Spinal cord (tissue), 10 donors: ENCODE data around the gene CEP70. TPM values are rescaled to one million over a fixed set of nuclear protein-coding genes. Genes with fewer than 3 reads are reported as not detected.

Source experiments
- DNase-seq, 6 donors: peaks; one replicate each; pipeline versions ENCODE4 v3.0.0 to v3.0.0-alpha.2; 2013 to 2015; ENCODE audit warnings: low spot score in 6 of 6, low read depth in 4 of 6
- H3K27ac ChIP-seq: one replicate; pipeline ENCODE4 v1.5.1; 2013; ENCODE audit warnings: low read depth, low read length, control low read depth
- H3K27me3 ChIP-seq: one replicate; pipeline ENCODE4 v1.6.1; 2013; ENCODE audit warnings: low read length; ENCODE audit not compliant: control insufficient read depth, insufficient read depth
- H3K36me3 ChIP-seq: one replicate; pipeline ENCODE4 v1.6.1; 2013; ENCODE audit warnings: low read length; ENCODE audit not compliant: control insufficient read depth, insufficient read depth
- H3K4me1 ChIP-seq: one replicate; pipeline ENCODE4 v1.6.1; 2013; ENCODE audit warnings: low read length; ENCODE audit not compliant: control insufficient read depth, insufficient read depth
- H3K4me3 ChIP-seq: one replicate; pipeline ENCODE4 v1.5.1; 2013; ENCODE audit warnings: low read depth, low read length, control low read depth
- H3K9me3 ChIP-seq: one replicate; pipeline ENCODE4 v1.6.1; 2013; ENCODE audit warnings: low read length; ENCODE audit not compliant: control insufficient read depth, insufficient read depth
- WGBS: methylation state at CpG from one replicate; pipeline ENCODE4 v1.1.5; 2013; ENCODE audit warnings: missing lambda C conversion rate; ENCODE audit not compliant: insufficient coverage; 5-methylcytosine and 5-hydroxymethylcytosine counted together
- polyA plus RNA-seq, 2 donors: library from polyadenylated mRNA; unstranded; fragments of 120-200 nt; gene quantifications; one replicate each; pipeline ENCODE4 v1.2.1, GENCODE V29; 2013; ENCODE audit not compliant: insufficient read length in 2 of 2
- total RNA-seq, 2 donors: library from RNA; depleted of rRNA in 1 of 2; stranded (reverse); fragments of 120-200 nt in 1 of 2; fragments of >200 nt in 1 of 2; gene quantifications; one replicate each; pipeline versions ENCODE4 v1.2.3 to v1.2.4, GENCODE V29; 2013 to 2014
- donor health status: healthy.

Gene CEP70
- total and polyA plus RNA-seq, 4 donors: 29.7 to 50.9 (median 39.5) TPM

DNA sequence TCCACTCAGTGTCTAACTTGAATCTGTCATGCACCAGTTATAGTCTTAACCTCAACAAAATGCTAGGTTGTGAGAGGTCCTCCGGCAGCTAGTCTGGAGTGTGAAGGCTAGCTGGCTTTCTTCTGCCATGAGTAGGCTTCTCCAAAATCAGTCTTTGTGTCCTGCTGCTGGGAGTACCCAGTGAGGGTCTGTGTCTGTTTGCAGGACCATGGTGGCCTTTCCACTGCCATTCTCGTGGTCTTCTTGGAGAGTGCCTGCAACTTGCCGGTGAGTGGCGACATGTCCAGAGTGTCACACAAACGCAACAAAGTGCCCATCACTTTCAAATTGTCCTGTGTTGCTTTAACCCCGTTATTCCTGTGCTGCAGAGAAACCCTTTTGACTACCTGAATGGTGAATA is 125.6 kb downstream of the CEP70 start:
- Histone ChIP-seq H3K4me1 (no peaks in the 10 kb centered on the region), H3K27me3 (no peaks in the 10 kb centered on the region), H3K36me3 (peaks cover 4% of the 10 kb centered on the region), H3K9me3 (no peaks in the 10 kb centered on the region), H3K4me3 (no peak overlapping the region), H3K27ac (no peak overlapping the region)
- WGBS: 74% methylated on average over 6 of the region's 6 CpGs
- DNase-seq: no peak

DNA sequence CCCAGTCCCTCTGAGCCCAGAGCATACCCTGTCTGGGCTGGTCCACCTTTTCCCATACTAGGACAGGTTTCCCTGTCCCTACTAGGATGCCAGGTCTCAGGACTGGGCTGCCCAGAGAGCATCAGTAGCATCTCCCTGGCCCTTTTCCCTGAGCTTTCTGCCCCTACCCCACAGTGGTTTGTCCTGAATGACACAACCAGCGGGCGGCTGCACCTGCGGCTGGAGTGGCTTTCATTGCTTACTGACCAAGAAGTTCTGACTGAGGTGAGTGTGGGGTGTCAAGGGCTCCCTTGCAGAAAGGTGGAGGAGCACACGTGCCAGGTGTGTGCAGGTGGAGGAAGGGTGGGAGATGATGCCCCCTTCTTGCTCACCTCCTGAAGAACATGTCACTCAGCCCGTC is 126.1 kb downstream of the CEP70 start:
- H3K4me3 ChIP-seq: no peak overlapping the region
- H3K36me3 ChIP-seq: peaks cover 4% of the 10 kb centered on the region
- H3K27me3 ChIP-seq: no peaks in the 10 kb centered on the region
- no peak for DNase-seq
- WGBS: 90% methylated on average over 1 of the region's 5 CpGs
- H3K4me1 ChIP-seq: no peaks in the 10 kb centered on the region
- no peak overlapping the region for H3K27ac ChIP-seq
- H3K9me3 ChIP-seq: no peaks in the 10 kb centered on the region

GRCh38 chr3:138465925-138466324 is 128.1 kb downstream of the CEP70 start:
- Histone ChIP-seq H3K27ac (no peak overlapping the region), H3K36me3 (peaks cover 2% of the 10 kb centered on the region), H3K4me1 (no peaks in the 10 kb centered on the region), H3K27me3 (no peaks in the 10 kb centered on the region), H3K9me3 (no peaks in the 10 kb centered on the region), H3K4me3 (no peak overlapping the region)
- 79% methylated on average over 2 of the region's 2 CpGs for WGBS
- DNase-seq: no peak

- WGBS: 96% methylated on average over 2 of the region's 3 CpGs
- peaks cover 6% of the 10 kb centered on the region for H3K36me3 ChIP-seq
- no peaks in the 10 kb centered on the region for H3K9me3 ChIP-seq
- H3K4me1 ChIP-seq: no peaks in the 10 kb centered on the region
- no peaks in the 10 kb centered on the region for H3K27me3 ChIP-seq
- no peak overlapping the region for H3K27ac ChIP-seq
- no peak for DNase-seq
- no peak overlapping the region for H3K4me3 ChIP-seq
Observed at GRCh38 chr3:138465451-138465850, 128.6 kb downstream of the CEP70 start.

DNA sequence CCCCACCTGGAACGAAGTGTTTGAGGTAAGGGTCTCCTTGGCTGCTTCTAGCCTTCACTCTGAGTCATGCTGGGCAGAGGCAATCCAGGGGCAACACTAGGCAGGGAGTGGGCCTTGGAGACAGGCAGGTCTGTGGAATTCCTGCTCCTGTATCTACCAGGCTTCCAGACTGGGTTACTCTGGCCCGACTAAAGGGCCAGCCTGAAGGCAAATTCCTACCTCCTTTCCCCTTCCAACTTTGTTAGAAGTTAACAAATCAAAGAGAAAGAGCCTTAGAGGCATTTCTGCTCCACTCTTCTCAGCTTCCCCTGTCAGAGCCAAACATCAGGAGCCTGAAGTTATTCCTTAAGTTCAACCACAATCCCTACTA is 129.6 kb downstream of the CEP70 start:
- DNase-seq: no peak
- H3K36me3 ChIP-seq: peaks cover 14% of the 10 kb centered on the region
- H3K4me3 ChIP-seq: no peak overlapping the region
- H3K9me3 ChIP-seq: no peaks in the 10 kb centered on the region
- no peaks in the 10 kb centered on the region for H3K27me3 ChIP-seq
- H3K27ac ChIP-seq: no peak overlapping the region
- no peaks in the 10 kb centered on the region for H3K4me1 ChIP-seq
- 100% methylated on average over 2 of the region's 2 CpGs for WGBS

DNA sequence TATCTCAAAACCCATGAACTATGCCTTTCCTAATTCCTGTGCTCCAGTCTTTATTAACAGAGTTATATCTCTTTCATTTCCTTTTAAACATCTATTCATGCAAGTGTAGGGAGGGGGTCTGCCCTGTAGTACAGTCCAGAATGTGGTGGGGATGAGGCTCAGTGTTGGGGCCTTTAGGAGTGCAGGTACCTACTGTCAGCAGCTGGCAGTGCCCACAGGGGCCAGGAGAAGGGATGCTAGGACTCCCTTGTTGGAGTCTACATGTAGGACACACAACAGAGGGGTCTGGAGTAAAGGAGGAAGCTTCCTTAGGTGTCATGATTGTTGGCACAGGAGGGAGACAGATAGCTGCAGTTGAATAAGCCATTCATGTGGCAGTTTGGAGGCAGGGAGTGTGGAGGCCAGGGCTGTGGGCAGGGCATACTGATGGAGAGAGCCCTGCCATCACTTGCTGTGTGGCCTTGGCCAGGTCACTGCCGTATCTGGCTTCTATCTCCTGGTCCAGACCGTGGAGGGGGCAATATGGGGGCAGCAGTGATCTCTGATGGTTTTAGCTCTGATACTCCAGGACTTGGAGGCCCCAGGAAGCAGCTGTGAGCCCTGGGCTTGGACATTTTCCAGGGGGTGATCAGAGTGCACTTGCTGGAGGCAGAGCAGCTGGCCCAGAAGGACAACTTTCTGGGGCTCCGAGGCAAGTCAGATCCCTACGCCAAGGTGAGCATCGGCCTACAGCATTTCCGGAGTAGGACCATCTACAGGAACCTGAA is 130.2 kb downstream of the CEP70 start:
- WGBS: 94% methylated on average over 6 of the region's 6 CpGs

GRCh38 chr3:138461896-138462295 is 132.2 kb downstream of the CEP70 start:
- no peak for DNase-seq
- H3K27ac ChIP-seq: no peak overlapping the region
- WGBS: 78% methylated on average over 1 of the region's 4 CpGs
- H3K27me3 ChIP-seq: no peaks in the 10 kb centered on the region
- H3K4me1 ChIP-seq: no peaks in the 10 kb centered on the region
- H3K9me3 ChIP-seq: no peaks in the 10 kb centered on the region
- no peak overlapping the region for H3K4me3 ChIP-seq
- H3K36me3 ChIP-seq: peaks cover 23% of the 10 kb centered on the region

More for the DNA sequence above, 130.2 kb downstream of the CEP70 start:
- no peaks in the 10 kb centered on the region for H3K4me1 ChIP-seq
- peaks cover 17% of the 10 kb centered on the region for H3K36me3 ChIP-seq
- H3K4me3 ChIP-seq: no peak overlapping the region
- no peaks in the 10 kb centered on the region for H3K9me3 ChIP-seq
- DNase-seq: no peak
- H3K27ac ChIP-seq: no peak overlapping the region
- H3K27me3 ChIP-seq: no peaks in the 10 kb centered on the region

GRCh38 chr3:138461246-138461645 is 132.8 kb downstream of the CEP70 start:
- 66% methylated on average over 4 of the region's 5 CpGs for WGBS
- H3K4me1 ChIP-seq: no peaks in the 10 kb centered on the region

GRCh38 chr3:138460536-138461205 is 133.4 kb downstream of the CEP70 start:
- Histone ChIP-seq H3K9me3 (no peaks in the 10 kb centered on the region), H3K4me3 (no peak overlapping the region), H3K27ac (no peak overlapping the region), H3K27me3 (no peaks in the 10 kb centered on the region), H3K4me1 (no peaks in the 10 kb centered on the region), H3K36me3 (peaks cover 23% of the 10 kb centered on the region)
- 78% methylated on average over 5 of the region's 8 CpGs for WGBS
- no peak for DNase-seq

More at GRCh38 chr3:138461246-138461645, 132.8 kb downstream of the CEP70 start:
- Histone ChIP-seq H3K27me3 (no peaks in the 10 kb centered on the region), H3K27ac (no peak overlapping the region), H3K9me3 (no peaks in the 10 kb centered on the region), H3K4me3 (no peak overlapping the region), H3K36me3 (peaks cover 23% of the 10 kb centered on the region)
- DNase-seq: no peak
